ENCODE measurements around the gene FGF18.

- TF ChIP-seq POLR2A (IDR thresholded peaks at IDR 0.05): no peak
- TF ChIP-seq CTCF (IDR thresholded peaks at IDR 0.05): no peak
Observed at GRCh38 chr5:171438738-171439137, 19.3 kb downstream of the FGF18 start.
